ENCODE measurements around the gene TBX2. TPM values are rescaled to one million over a fixed set of nuclear protein-coding genes. Genes with fewer than 3 reads are reported as not detected.

Gene TBX2
- total RNA-seq, 1 experiment from 2014 or later = not detected

DNA sequence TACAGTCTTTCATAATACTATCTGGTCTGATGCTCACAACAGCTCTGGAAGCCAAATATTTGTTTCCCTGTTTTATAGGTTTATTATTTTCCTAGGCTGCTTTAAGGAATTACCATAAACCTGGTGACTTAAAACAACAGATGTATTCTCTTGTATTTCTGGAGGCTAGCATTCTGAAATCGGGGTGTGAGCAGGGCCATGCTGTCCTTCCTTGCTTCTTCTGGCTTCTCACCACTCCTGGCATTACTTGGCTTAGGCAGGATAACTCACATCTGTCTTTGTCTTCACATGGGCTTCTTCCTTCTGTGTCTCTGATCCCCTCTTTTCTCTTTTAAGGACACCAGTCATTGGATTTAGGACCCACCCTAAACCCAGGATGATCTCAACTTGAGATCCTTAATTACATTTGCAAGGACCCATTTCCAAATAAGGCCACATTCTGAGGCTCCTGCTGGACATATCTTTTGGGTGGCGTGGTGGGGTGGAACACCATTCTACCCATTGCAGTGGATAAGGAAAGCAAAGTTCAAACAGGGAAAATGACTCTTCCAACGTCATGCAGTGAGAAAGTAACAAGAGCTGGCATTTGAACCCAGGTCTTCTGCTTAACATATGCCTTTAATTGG is 39.2 kb upstream of the TBX2 start:
- ChIA-PET POLR2A (ENCODE audit: low non-redundant PET) (no interaction called here), CTCF (no interaction called here)
- H3K27ac ChIP-seq (ENCODE audit: low read depth, low read length, poor library complexity, severe bottlenecking) = no peak overlapping the region
- intact Hi-C loops (cut with micrococcal nuclease; ENCODE audit: unreplicated experiment) = no loop called here
- H3K4me1 ChIP-seq (ENCODE audit: insufficient read depth, low read length, poor library complexity, severe bottlenecking) = no peaks in the 10 kb centered on the region
- BruUV-seq (replicated peaks) = no TSS peak
- H3K36me3 ChIP-seq (ENCODE audit: insufficient read depth, low read length, poor library complexity, severe bottlenecking) = no peaks in the 10 kb centered on the region
- DNase-seq (ENCODE audit: low spot score) = no peak
- no peaks in the 10 kb centered on the region for H3K27me3 ChIP-seq (replicated peaks; ENCODE audit: insufficient read depth, low read depth, low read length, poor library complexity)
- no peak for TF ChIP-seq EZH2 (IDR thresholded peaks at IDR 0.05; ENCODE audit: borderline replicate concordance, low read depth, low read length, poor library complexity, severe bottlenecking)
- no peak for TF ChIP-seq CTCF (conservative IDR thresholded peaks at IDR 0.05; ENCODE audit: low read depth, low read length)
- H3K4me3 ChIP-seq (ENCODE audit: low read depth, low read length, poor library complexity, severe bottlenecking) = no peak overlapping the region
- no peaks in the 10 kb centered on the region for H3K9me3 ChIP-seq (ENCODE audit: low read depth, low read length, poor library complexity, severe bottlenecking)

DNA sequence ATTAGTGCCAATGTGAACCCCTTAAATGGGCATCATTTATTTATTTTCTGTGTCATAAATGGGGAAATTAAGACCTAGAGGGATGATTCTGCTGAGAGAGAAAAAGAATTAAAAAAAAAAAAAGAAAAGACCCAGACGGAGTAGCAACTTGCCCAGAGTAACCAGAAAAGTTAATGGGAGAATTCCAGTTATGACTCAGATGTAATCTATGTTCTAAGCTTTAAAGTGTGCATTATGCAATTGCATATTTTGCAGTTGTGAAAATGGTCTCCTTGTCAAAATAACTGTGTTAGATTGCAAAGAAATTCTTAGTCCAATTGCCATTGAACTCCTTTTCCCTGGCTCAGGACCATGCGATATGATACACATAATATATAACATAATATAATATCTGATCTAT is 38.6 kb upstream of the TBX2 start:
- intact Hi-C loops (cut with micrococcal nuclease; ENCODE audit: unreplicated experiment) = no loop called here
- no peak for DNase-seq (ENCODE audit: low spot score)
- Histone ChIP-seq H3K4me1 (ENCODE audit: insufficient read depth, low read length, poor library complexity, severe bottlenecking) (no peaks in the 10 kb centered on the region), H3K4me3 (ENCODE audit: low read depth, low read length, poor library complexity, severe bottlenecking) (no peak overlapping the region), H3K27me3 (replicated peaks; ENCODE audit: insufficient read depth, low read depth, low read length, poor library complexity) (no peaks in the 10 kb centered on the region), H3K9me3 (ENCODE audit: low read depth, low read length, poor library complexity, severe bottlenecking) (no peaks in the 10 kb centered on the region), H3K27ac (ENCODE audit: low read depth, low read length, poor library complexity, severe bottlenecking) (no peak overlapping the region), H3K36me3 (ENCODE audit: insufficient read depth, low read length, poor library complexity, severe bottlenecking) (no peaks in the 10 kb centered on the region)
- POLR2A ChIA-PET (ENCODE audit: low non-redundant PET) = no interaction called here
- TF ChIP-seq EZH2 (IDR thresholded peaks at IDR 0.05; ENCODE audit: borderline replicate concordance, low read depth, low read length, poor library complexity, severe bottlenecking) (no peak), CTCF (conservative IDR thresholded peaks at IDR 0.05; ENCODE audit: low read depth, low read length) (no peak)
- BruUV-seq (replicated peaks) = no TSS peak
- CTCF ChIA-PET = no interaction called here

DNA sequence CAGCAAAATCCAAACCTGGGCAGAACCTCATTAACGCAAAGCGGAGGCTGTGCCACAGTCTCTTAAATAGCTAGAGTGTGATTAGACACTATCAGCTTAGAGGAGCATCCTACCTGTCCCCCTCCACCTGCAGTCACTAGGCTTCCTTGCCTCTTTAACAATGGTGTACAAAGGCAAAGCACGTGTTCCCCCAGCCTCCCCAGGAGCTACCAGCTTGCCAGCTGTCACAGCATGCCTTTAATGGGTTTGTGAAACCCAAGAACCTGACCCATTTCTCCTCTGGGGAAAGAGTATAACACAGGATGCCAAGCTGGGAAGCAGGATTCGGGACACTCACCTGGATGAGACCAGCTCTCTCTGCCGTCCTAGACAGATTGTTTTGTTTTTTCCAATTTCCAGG is 37.2 kb upstream of the TBX2 start:
- H3K27me3 ChIP-seq (replicated peaks; ENCODE audit: insufficient read depth, low read depth, low read length, poor library complexity) = no peaks in the 10 kb centered on the region
- ChIA-PET CTCF (no interaction called here), POLR2A (ENCODE audit: low non-redundant PET) (no interaction called here)
- H3K27ac ChIP-seq (ENCODE audit: low read depth, low read length, poor library complexity, severe bottlenecking) = no peak overlapping the region
- H3K4me1 ChIP-seq (ENCODE audit: insufficient read depth, low read length, poor library complexity, severe bottlenecking) = no peaks in the 10 kb centered on the region
- H3K9me3 ChIP-seq (ENCODE audit: low read depth, low read length, poor library complexity, severe bottlenecking) = no peaks in the 10 kb centered on the region
- intact Hi-C loops (cut with micrococcal nuclease; ENCODE audit: unreplicated experiment) = no loop called here
- H3K4me3 ChIP-seq (ENCODE audit: low read depth, low read length, poor library complexity, severe bottlenecking) = no peak overlapping the region
- BruUV-seq (replicated peaks) = no TSS peak
- H3K36me3 ChIP-seq (ENCODE audit: insufficient read depth, low read length, poor library complexity, severe bottlenecking) = no peaks in the 10 kb centered on the region
- no peak for DNase-seq (ENCODE audit: low spot score)
- no peak for TF ChIP-seq EZH2 (IDR thresholded peaks at IDR 0.05; ENCODE audit: borderline replicate concordance, low read depth, low read length, poor library complexity, severe bottlenecking)
- no peak for TF ChIP-seq CTCF (conservative IDR thresholded peaks at IDR 0.05; ENCODE audit: low read depth, low read length)

Measured in A673 (cell line).